ENCODE measurements around the gene SUMO4.

SUMO4 gene

DNA sequence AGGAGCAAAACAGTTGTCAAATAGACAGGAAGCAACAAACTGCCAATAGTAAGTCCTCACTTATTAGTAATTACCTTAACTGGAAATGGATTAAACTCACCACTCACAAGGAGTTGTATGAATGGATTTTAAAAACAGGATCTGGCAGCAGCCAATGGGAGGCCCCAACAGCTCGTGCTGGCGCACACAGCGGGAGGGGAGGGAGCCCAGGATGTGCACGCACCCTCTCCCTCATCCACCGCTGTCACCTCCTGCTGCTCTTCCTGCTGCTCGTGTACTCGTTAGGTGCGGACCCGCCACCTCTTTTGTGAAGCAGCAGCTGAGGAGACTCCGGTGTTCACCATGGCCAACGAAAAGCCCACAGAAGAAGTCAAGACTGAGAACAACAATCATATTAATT, at the start of gene SUMO4:
TSS of gene SUMO4 (plus strand) at position 213 of the 400 bp plus-strand sequence. CDS start at position 343, 130 bp downstream.
- DNase-seq (ENCODE audit: low read depth in 2 of 2), result no peak

GRCh38 chr6:149354009-149354408, 46.1 kb upstream of the SUMO4 start:
- no peak for DNase-seq (ENCODE audit: low read depth in 2 of 2)

GRCh38 chr6:149356081-149356750, 43.8 kb upstream of the SUMO4 start:
- no peak for DNase-seq (ENCODE audit: low read depth in 2 of 2)

DNA sequence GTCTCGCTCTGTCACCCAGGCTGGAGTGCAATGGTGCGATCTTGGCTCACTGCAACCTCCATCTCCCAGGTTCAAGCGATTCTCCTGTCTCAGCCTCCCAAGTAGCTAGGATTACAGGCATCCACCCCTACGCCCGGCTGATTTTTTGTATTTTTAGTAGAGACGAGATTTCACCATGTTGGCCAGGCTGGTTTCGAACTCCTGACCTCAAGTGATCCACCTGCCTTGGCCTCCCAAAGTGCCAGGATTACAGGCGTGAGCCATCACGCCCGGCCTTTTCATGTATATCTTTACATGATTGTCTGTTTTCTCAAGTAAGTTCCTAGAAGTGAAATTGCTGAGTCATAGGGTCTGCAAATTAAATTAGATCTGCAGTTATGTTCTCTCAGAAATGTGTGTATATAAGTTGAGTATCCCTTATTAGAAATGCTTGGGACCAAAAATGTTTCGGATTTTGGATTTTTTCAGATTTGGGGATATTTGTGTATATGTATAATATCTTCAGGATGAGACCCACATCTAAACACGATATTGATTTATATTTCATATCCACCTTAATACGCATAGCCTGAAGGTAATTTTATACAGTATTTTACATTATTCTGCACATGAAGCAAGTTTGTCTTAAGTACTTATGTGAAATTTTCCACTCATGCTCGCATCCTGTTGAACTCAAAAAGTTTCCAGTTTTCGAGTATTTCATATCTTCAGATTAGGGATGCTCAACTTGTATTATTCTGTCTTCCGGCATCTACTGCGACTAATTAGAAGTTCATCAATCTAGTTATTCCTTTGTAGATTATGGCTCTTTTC, 42.1 kb upstream of the SUMO4 start:
- DNase-seq (ENCODE audit: low read depth in 2 of 2), result no peak

DNA sequence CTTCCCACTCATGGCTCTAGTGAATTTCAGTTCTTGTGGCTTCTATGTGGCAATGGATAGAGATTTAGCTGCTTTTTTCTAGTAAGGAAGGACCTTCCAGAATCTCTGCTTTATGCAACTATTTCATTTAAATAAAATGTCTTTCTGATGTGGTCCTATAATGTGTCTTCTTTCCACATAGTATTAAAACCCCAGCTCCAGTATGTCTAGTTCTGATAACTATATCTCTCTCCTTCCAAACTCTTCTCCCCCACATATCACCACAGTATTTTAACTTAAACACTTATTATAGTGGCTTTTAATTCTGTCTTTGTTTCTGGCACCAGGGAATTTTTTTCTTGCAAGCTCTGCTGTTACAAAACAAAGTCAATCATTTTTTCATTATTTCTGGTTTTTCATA, 40.6 kb upstream of the SUMO4 start:
- DNase-seq (ENCODE audit: low read depth in 2 of 2), result no peak

DNA sequence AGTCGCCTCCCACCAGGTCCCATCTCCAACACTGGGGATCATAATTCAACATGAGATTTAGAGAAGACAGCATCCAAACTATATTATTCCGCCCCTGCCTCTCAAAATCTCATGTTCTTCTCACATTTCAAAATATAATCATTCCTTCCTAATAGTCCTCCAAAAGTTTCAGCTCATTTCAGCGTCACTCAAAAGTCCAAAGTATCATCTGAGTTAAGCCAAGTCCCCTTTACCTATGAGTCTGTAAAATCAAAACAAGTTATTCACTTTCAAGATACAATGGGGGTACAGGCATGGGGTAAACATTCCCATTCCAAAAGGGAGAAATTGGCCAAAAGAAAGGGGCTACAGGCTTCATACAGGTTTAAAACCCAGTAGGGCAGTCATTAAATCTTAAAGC, 39.5 kb upstream of the SUMO4 start:
- DNase-seq (ENCODE audit: low read depth in 2 of 2), result no peak

- DNase-seq (ENCODE audit: low read depth in 2 of 2), result no peak
These were observed 37.8 kb upstream of the SUMO4 start for GRCh38 chr6:149362289-149362688.

GRCh38 chr6:149363154-149363553, 36.9 kb upstream of the SUMO4 start:
- DNase-seq (ENCODE audit: low read depth in 2 of 2), result no peak

- DNase-seq (ENCODE audit: low read depth in 2 of 2), result no peak
These were observed 35.5 kb upstream of the SUMO4 start for GRCh38 chr6:149364557-149364956.

DNA sequence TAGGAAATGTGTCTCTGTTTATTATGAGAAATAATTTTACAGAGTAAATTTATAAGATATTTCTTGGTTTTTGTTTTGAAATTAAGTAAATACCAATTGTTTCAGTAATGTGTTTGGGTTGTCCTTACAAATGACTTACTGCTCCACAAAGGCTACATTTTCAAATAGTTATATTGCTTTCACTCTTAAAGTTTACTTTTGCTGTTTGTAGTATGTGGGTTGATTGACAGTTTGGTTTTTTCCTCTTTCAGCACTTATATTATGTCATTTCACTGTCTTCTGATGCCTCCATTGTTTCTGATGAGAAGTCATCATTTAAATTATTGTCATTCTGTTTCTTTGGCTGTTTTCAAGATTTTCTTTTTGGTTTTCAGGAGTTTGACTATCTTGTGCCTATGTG, 34.9 kb upstream of the SUMO4 start:
- no peak for DNase-seq (ENCODE audit: low read depth in 2 of 2)

- no peak for DNase-seq (ENCODE audit: low read depth in 2 of 2)
These were observed 33.7 kb upstream of the SUMO4 start for GRCh38 chr6:149366267-149366921.

DNA sequence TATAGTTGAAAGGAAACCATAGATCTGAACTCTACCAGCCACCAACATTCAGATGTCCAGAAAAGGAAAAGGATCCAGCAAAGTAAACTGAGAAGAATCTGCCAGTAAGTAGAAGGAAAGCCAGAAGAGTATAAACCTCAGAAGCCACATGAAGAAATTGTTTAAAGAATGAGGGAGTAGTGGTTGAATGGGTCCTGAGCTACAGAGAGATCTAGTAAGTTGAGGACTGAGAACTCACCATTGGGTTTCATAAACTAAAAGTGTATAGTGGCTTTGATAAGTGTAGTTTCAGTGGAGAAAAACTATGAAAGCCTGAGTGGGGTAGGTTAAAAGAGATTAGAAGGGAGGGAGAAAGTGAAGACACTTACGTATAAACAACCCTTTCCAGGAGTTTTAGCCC, 32.0 kb upstream of the SUMO4 start:
- no peak for DNase-seq (ENCODE audit: low read depth in 2 of 2)

DNA sequence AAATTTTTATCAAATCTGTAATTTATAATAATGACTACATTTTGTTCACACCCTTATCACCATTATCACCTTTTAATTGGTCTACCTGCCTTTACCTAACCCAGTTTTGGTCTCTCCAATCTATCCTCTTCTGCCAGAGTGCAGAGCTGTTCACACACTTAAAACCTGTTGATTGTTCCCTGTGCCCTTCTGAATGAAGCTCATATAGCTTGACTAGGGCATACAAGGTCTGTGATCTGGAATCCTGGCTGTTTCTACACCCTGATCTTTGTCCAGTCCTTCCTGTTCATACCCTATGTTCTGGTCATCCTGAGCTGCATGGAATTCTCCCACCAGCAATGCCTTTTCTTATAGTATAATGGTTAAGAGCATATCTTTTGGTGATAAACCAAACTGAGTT, 28.9 kb upstream of the SUMO4 start:
- no peak for DNase-seq (ENCODE audit: low read depth in 2 of 2)

- DNase-seq (ENCODE audit: low read depth in 2 of 2), result no peak
These were observed 28.0 kb upstream of the SUMO4 start for GRCh38 chr6:149372062-149372461.

DNA sequence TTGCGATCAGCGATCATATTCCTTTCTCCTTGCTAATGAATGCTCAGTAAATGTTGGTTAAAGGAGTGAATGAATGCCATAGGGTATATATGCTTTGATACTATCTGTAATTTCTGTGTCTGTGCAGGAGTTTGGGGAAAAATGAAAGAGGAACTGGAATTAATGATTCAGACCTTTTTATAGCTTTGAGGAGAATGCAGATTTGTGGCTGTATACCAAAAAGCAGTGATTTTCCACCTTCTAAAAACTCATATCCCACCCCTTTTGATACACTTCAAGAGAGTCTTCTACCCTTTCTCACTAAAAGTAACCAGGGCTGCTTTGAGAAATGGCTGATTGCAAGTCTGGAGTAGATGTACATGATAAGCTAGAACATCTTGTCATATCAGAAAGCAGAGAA, 26.6 kb upstream of the SUMO4 start:
- no peak for DNase-seq (ENCODE audit: low read depth in 2 of 2)

DNA sequence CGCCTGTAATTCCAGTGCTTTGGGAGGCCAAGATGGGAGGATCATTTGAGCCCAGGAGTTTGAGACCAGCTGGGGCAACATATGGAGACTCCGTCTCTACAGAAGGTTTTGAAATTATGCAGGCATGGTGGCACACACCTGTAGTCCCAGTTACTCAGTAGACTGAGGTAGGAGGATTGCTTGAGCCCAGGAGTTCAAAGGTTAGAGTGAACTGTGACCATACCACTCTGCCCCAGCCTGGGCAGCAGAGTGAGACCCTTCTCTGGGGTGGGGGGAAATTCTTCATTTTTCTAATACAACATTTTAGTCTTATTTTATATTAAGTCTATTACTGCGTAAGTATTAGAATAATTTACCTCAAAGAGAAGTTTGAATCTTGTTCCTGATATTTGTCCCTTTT, 20.1 kb upstream of the SUMO4 start:
- DNase-seq (ENCODE audit: low read depth in 2 of 2), result no peak

DNA sequence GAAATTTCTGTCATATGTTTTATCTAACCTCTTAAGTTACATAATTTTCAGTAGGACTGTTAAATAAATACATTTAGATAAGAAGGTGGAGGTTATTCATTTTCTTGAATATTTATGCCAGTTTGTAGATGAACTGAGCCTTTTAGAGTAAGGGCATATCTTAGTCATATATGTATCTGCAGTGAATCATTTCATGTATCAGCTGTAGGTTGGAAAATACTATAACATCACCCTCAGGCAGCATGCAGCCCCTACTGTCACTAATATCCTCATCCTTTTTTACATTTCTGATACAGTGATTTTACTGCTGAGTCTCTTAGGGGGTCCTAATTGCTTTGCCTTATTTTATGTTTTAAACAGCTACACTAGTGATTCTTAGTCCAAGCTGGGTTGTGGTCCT, 19.5 kb upstream of the SUMO4 start:
- DNase-seq (ENCODE audit: low read depth in 2 of 2), result no peak

GRCh38 chr6:149383371-149383770, 16.7 kb upstream of the SUMO4 start:
- no peak for DNase-seq (ENCODE audit: low read depth in 2 of 2)

DNA sequence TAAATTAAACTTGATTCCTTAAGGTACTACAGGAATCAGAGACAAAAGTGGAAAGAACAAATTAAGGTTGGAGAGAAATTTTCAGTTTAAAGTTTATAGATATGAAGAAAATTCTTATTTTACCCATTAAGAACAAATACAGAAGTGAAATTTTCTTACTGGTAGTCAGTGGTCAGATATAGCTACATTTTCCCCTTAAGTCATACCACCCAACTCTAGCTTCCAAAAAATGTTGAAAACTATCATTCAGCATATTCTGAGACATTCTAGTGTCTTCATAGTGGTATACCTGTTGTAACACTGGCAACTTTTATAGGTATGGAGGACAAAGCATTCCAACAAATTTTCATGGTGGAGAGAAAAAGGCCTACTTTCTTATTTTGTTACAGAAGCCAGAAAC, 15.6 kb upstream of the SUMO4 start:
- DNase-seq (ENCODE audit: low read depth in 2 of 2), result no peak

GRCh38 chr6:149385998-149386646, 13.9 kb upstream of the SUMO4 start:
- DNase-seq (ENCODE audit: low read depth in 2 of 2), result no peak

DNA sequence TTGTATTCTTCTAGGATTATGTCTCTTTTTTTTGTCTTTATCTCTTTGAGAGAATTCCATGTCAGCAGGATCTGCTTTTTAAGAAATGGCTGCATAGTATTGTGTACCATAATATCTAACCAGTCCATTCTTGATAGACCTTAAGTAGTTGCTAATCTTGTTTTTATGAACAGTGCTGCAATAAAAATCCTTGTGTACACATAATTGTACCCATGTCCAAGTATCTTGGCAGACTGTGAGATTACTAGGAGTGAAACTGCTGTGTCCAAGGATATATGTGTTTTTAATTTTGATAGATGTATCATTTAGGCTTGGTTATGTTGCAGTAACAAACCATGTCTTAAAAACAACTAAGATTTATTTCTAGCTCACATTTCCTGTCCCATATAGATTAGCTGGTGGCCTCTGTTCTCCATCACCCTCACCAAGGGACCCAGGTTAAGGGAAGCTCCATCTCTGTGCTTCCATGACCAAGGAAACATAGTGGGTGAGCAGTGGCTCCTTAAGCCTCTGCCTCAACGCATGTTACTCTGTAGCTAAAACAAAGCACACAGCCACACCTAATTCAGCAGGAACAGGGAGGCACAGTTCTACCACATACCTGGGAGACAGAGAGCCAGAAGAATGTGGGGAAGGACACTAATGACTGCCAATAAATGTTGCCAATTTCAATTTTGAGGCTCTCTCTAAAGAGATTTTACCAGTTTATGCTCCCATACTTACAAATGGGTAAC, 12.1 kb upstream of the SUMO4 start:
- no peak for DNase-seq (ENCODE audit: low read depth in 2 of 2)

All from stimulated activated CD8-positive, alpha-beta memory T cell treated with anti-CD3 and anti-CD28 coated beads, Interleukin-15, amount 100 ng/mL, for 4 hours (primary cell).